DOHH2 (cell line): ENCODE measurements around the gene WRAP73.

Experiments
- CTCF ChIP-seq: fragments of 200-600 bp; sonication (generic); IDR thresholded peaks from one replicate; pipeline ENCODE4 v1.5.1; 2014; ENCODE audit warnings: antibody characterized with exemption, mild to moderate bottlenecking, low read depth, low read length; ENCODE audit not compliant: poor library complexity, severe bottlenecking
- EZH2phosphoT487 ChIP-seq: fragments of 200-600 bp; sonication (generic); IDR thresholded peaks from 2 replicates; pipeline ENCODE4 v1.6.1; 2017; ENCODE audit warnings: borderline replicate concordance, mild to moderate bottlenecking, antibody characterized with exemption, low read length, moderate library complexity, mixed read lengths

DNA sequence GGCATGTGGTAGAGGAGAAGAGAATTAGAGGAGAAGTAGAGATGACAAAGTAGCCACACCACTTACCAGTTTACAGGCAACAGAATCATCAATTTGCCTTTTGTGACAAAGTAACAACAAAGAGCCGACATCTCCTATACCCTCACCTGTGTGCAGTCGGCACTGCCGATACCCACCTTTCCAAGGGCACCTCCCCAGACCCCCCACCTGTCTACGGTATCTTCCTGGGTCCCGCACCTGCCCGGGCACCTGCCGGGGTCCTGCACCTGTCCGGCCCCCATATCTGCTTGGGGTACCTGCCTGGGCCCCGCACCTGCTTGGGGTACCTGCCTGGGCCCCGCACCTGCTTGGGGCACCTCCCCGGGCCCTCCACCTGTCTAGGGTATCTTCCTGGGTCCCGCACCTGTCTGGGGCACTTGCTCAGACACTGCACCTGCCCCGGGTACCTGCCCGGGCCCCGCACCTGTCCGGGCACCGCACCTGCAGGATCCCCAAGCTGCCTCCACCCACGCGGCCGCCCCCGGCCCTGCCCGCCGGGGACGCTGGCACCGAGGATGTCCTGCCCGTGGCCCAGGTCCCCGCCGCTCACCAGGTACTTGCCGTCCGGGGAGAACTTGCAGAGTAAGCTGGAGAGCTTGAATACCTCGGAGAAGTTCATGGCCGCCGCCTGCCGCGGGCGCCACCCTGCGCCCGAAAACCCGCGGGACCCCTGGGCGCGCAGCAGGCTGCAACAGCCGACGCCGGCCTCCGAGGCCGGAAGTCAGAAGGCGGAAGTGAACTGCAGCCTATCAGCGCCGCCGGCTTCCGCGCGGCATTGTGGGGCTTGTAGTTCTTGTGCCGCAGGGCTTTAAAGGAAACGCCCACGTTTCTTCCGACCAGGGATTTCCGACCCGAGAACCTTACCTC, at the start of gene WRAP73:
- TF ChIP-seq CTCF (peak; percentile 64), EZH2phosphoT487 (no peak)
